NCI-H2196 (cell line): ENCODE data around the gene SRSF4.
A peak's percentile ranks its signal among the peaks of the same experiment; 100 is the strongest.
"Not testable (repeated sequence)": the region's sequence is repeated elsewhere in the genome, so short reads cannot be mapped to it uniquely, and the experiment has no call there.

Experiments
- DNase-seq: peaks from one replicate; lab custom pipeline; 2025; ENCODE audit not compliant: unreplicated experiment; lab: John Stamatoyannopoulos, UW

Gene SRSF4

DNA sequence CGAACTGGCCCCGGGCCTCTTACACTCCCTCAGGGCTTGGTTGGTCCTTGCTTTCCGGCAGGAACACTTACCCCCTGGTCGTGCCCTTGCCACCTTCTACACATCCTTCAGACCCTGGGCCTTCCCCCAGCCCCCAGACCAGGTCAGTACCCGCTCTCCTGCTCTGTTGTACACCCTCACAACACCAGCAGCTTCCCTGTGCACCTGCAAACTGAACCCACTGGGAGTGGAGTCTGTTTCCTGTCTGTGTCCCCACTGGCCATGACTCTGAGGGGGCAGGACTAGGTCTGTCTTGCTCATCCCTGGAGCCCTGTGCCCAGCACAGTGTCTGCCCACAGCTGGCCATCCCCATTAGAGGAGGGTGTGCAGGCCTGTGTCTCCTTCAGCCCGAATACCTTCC, 55.9 kb downstream of the SRSF4 start:
- DNase-seq: no peak

DNA sequence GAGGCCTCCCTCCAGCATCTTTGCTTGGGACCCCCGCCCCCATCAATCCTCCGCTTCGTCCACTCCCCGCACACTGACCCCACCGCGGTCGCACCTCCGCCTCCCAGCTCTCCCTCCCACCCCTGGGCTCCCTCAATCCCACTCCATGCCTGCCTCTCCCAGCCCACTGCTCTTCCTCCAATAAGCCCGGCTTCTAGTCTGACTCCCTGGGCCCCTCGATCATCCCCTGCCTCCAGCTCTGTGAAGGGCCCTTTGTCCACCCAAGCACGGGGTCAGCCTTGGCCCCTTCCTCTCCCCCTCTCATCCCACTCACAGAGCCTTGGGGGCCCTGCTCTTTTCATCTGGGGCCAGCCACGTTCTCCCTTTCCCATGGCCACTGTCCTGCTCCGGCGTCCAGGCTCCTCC, 56.5 kb downstream of the SRSF4 start:
- DNase-seq: no peak

DNA sequence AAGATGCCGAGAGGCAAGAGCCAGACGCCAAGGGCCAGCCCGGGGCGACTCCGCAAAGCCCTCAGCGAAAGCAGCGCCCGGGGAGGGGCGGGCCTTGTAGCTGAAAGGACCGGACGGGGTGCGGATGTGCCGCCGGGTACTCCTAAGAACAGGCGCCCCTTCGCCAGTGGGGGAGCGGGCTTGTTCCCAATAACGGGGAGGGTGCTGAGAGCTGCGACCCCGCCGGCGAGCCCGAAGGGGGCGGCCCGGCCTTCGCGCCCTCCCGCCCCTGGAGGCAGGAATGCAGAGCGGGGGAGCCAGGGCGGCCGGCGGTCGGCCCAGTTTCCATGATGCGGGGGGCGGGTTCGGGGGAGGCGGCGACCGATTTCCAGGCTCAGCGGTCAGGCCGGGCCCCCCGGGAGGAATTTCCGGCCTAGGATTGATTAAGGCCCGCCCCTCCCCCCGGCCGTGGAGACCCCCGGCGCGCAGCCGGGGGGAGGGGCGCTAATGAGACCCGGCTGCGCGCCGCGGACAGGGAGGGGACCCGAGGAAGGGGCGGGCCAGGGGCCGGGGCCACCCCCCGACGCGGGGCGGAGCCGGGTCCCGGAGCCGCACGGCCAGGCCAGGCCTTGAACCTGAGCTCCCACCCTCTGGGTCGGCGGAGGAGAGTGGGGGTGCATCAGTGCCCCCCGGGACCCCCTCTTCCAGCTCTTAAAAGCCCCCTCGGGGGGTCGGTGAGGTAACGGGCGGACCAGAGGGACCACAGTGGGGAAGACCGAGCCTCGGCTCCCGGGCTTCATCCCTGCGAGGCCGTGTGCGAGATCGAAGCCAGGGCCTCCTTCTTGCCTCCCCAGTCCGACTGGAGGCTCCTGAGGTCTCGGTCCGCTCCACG, 57.1 kb downstream of the SRSF4 start:
- DNase-seq: peak; percentile 55

DNA sequence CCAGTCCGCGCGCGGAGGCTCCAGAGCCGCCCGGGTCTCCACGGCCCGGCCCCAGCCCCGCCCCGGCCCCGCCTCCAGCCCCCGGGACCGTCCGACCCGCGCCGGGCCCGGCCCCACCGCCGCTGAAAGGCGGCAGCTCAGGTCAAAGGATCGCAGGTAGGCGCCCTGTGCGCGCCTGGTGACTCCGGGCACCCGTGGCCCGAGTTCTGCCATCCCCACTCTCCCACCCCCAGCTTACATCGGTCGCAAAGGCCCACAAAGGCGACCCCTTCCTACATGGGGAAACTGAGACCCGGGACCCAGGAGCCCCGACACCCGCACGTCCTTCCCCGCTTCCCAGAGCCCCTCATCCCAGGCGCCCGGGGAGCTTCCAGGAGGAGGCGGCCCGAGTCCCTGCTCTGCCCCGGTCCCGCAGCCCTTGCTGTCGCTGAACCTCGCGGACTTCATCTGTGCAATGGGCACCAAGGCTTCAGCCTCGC, 57.8 kb downstream of the SRSF4 start, which contains the start of gene TMEM200B:
Gene TMEM200B, minus strand, starts transcription at position 17 of the 479 bp plus-strand sequence. CDS start 2,075 bp downstream, outside the sequence.
- DNase-seq: no peak

DNA sequence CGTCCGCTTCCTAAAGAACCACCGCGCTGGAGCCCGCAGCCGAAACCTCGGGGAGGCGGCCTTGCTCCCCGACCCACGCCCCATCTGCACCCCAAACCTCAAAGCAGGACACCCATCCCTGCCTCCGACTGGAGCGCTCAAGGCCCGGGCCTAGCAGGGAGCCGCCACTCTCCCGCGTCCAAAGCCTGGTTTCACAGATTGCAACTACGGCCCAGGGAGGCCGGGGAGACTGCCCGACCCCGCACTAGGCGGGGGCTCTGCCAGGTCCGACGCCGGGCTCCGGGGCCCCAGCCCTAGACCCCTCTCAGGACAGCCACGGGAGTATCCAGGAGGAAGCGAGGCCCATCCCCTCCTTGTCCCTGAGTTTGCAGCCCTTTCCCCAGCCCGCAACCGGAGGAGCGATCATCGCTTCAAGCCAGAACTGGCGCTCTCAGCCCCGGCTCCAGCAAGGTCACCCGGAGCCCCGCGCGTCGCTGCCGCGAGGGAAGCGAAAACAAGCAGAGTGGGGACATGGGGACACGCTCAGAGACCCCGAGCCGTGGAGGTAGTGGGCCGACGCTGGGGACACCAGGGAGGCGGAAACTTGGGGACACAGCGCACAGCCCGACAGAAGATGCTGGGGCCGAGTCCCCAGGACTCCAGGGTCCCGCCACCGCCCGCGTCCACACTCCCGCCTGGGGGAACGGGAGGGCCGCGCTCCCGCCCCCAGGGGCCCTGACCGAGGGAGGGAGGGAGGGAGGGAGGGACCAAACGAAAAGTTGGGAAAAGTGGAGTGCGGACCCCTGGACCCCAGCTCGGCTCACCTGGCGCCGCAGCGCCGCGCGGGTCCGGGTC, 58.4 kb downstream of the SRSF4 start:
- no peak for DNase-seq

DNA sequence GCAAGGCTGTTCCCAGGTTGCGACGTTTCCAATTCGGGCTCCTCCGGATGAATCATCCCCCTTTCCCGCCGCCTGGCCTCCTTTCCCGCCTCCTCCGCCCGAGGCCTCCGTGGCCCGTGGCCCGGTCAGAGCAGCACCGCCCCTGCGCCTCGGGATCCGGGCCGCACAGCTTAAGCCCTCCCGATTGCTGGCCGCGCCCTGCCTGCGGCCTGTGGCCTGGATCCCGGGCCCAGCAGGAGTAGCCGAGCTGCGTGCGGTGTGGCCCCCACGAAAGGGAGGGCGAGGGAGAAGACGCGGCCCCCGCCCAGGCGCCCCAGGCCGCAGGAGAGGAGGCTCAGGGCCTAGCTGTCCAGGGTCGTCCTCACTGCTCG, 59.0 kb downstream of the SRSF4 start:
- no peak for DNase-seq

DNA sequence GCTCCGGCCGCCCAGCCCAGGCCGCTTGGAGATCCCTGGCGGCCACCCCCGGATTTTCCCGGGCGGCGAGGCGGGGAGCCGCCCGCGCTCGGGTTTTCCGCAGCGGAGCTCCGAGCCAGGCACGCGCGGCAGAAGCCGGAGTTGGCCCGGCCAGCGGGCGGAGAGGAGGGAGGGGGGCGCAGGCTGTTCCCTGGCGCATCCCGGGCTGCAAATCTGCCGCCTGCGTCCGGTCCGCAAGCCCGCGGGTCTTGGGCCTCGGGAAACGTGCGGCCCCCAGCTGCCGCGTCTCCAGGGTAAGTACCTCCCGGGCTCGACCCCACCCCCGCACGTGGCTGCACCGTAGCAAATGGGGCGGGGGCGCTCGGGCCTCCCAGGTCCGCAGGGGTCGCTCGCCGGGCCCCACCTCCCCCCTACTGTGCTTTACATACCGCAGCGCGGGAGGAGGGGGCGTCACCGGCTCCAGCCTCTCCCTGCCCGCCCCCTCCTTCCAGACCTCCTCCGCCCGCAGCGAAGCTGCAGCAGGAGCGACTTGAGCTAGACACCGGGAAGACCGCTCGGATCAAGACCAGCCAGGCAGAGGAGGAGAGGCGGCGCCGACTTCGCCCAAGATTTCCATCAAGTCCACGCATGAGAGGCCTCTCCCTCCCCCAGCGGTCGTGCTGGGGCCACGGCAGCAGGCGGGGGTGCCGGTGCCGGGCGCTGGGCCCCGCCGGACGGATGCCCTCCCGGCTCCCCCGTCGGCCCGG, 59.6 kb downstream of the SRSF4 start:
- no peak for DNase-seq

DNA sequence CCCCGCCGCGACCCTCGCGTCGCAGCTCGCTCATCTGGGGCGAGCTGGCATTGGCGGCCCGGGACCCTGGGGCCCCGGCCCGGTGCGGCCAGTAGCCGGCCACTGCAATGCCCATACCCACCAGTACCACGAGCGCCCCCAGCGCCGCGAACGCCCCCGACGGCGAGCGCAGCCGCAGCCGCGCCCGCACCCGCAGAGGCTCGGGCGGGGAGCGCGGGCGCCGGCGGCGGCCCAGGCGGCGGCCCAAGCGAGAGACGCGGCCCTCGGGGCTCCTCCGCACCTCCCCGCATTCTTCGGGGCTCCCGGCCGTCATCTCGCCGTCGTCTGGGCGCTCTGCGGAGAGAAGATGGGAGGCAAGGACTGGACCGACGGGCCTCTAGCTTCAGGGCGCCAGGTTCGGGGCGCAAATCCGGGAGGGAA, 60.2 kb downstream of the SRSF4 start:
- DNase-seq: no peak

DNA sequence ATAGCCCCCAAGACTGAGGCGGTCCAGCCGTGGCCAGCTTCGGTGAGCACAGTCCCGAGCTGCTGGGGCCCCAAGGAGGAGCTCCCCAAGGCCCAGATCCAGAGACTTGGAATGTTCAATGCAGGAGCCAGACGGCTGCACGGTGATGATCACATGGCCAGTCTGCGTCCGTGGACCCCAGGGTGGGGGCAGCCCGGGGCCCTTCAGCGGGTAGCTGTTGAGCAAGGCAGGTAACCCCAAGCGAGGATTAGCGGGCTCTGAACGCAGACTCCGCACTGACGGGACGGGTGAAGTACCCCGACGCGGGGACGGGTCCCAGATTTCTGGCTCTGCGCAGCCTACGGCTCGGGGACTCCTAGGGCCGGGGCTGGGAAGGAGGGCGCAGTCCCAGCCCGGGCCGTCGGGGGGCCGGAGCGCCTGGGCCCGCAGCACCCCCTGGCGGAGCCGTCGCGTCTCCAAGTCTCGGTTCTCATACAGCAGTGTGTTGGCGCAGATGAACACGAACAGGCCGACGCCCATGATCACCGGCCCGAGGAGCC, 60.7 kb downstream of the SRSF4 start:
- DNase-seq: peak; percentile 20

DNA sequence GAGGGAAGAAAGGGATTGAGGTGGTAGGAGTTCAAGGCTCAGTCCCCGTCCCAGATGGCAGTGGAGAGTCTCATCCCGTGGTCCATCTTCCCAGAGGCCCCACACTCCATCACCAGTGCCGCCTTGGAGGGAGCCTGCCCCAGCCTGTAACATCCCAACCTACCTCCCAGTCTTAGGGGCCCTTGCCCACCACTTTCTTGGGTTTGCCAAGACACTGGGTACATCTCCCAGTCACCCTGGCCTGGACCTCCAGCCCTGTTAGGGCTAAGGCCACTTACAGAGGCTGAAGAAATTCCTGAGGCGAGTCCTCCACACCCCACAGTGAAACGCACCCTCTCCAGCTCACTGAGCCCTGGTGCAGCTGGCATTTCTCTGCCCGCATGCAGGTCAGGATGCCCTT, 61.3 kb downstream of the SRSF4 start:
- DNase-seq: no peak

DNA sequence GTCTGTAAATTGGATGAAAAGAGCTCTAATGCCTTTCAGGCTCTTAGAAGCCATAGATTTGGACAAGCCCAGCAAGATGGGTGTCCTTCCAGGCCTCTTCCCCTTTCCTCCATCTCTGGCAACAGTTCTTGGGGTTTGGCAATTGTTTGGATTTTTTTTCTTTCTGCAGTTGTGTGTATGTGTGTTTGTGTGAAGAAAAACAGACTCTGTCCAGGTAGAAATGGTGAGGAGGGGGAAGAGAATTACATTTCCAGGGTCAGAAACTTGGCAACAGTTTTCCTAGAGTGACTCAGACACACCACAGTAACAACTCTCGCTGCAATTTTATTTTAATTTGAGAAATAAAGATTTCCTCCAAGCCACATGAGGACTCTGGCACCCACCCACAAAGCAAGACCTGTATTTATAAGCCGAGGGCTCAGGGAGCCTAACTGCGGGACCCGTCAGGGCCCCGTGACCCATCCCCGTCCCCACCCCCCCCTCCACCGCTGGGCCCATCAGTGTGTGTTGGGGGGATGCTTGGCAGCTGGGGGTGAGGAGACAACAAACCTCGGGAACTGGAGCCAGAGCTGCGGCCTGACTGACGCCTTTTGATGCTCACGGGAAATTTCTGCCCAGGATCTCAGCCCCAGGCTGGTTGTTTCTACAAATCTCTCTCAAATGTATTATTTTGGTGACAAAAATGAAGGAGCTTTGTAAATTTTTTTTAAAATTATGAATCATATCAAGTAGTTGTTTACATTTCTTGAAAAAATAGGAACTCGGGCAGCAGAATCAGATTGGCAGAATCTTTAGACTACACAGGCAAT, 62.4 kb downstream of the SRSF4 start:
- DNase-seq: no peak

DNA sequence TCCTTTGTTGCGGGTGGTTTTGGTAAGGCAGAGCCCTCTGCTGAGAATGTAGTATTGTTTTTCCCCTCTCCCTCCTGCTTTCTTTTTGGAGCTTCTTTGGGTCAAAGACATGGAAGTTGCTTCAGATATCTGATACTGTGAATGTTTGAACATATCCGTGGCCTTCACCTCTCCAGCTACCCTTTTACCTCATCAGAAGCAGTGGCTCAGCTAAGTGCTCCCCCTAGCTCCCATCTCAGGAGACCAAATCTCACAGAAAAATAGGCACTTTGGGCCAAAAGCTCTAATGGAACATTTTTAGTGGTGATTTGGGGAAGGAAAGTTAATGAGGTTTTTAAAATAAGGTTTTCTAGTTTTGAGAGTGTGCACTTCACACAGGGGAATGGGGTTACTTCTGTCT, 64.3 kb downstream of the SRSF4 start:
- DNase-seq: no peak

DNA sequence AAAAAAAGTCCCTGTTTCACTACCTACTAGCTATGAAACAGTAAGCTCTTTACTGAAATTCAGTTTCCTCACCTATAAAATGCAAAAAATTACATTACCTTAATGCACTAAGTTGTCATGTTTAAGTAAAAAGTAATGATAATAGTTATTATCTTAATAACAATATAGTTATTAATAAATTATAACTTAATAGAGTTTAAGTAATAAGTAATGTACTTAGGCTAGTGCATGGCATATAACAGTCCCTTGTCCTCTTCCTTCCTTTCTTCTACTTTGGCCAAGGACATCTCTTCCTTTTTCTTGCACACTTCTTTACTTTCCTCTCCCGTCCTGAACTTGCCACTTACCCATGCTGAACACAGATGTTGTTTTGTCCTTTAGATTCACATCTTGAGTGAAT, 67.0 kb downstream of the SRSF4 start:
- no peak for DNase-seq

DNA sequence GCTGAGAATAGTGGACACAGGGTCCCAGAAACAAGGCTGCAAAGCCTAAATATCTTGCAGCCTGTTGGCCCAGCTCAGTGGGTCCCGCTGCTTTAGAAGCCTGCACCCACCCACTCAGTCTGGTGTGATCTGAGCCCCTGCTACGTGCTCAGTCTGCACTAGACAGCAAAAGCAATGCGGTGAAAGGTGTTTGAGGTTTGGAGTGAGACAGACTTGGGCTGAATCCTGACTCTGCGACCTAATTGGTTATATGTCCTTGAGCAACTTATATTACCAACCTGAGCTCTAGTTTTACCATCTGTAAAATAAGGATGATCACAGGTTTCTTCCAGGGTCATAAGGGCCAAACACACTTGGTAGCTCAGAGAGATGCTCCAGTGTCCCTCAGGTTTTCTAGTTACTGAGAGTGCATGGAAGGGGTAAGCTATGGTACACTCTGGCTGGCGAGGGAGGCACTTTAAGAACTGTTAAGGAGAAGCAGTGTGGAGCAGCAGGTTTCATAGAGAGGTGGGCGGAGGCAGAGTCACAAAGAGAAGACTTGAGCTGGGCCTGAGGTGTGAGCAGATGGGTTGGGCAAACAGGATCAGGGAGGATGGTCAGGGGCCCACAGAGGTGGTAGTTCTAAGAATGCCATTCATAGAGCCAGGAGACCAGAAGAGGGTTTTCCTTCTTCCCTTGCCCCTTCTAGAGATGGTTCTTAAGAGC, 68.1 kb downstream of the SRSF4 start:
- DNase-seq: no peak

DNA sequence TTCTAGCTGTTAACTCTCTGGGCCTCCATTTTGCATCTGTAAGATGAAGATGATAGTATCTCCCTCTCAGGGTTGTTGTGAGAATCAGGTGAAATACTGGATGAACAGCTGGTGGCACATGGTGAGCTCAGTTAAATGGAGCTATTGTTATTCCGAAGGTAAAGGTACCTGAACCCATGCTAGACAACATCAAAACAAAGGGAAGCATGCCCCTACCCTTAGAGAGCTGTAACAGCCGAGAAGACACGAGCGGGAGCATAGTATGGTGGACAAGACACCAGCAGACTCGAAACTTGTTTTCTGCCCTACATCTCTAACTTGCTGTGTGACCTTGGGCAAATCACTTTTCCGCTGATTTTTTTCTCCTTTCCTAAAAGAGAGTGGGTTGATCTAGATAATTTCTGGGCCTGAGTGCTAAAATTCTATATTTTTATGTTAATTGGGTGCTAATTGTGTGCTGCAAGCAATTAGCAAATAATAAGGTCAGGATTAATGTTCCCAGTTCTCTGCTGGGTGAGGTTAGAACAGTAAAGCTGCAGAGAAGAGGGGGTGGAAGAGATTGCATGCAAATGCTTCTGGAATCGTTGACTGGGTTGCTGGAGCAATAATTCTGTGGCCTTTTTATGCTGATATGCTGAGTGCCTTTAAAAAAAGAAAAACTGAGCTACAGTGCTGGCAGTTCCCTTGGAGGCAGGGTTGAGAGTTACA, 68.8 kb downstream of the SRSF4 start:
- DNase-seq: no peak

DNA sequence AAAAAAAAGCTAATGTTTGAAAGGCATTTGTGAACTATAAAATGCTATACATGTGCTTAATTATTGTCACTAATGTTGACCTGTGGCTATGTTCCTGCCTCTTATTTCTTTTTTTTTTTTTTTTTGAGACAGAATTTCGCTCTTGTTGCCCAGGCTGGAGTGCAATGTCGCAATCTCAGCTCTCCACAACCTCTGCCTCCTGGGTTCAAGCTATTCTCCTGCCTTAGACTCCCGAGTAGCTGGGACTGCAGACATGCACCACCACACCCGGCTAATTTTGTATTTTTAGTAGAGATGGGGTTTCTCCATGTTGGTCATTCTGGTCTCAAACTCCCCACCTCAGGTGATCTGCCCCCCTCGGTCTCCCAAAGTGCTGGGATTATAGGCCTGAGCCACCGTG, 73.7 kb downstream of the SRSF4 start:
- not testable (repeated sequence) for DNase-seq

DNA sequence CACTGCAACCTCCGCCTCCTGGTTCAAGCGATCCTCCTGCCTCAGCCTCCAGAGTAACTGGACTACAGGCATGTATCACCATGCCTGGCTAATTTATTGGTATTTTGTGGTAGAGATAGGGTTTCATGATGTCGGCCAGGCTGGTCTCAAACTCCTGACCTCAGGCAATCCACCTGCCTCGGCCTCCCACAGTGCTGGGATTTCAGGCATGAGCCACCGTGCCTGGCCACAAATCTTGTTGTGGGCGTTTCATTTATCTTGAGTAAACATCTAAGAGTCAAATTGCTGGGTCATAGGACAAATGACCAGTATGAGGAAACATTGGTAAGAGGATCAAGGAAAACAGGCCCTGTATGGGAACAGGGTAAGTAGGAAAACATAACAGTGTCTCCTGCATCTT, 75.9 kb downstream of the SRSF4 start:
- peak; percentile 31 for DNase-seq

DNA sequence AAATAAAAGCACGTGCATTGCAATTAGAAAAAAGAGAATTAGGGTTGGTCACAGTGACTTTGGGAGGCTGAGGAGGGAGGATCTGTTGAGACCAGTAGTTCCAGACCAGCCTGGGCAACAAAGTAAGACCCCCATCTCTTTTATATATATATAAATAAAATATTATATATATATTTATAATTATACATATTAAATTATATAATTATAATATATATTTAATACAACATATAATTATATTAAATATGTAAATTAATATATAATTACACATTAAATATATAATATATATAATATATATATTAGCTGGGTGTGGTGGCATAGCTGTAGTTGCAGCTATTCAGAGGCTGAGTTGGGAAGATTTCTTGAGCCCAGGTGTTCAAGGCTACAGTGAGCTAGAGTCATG, 81.2 kb downstream of the SRSF4 start:
- no peak for DNase-seq

DNA sequence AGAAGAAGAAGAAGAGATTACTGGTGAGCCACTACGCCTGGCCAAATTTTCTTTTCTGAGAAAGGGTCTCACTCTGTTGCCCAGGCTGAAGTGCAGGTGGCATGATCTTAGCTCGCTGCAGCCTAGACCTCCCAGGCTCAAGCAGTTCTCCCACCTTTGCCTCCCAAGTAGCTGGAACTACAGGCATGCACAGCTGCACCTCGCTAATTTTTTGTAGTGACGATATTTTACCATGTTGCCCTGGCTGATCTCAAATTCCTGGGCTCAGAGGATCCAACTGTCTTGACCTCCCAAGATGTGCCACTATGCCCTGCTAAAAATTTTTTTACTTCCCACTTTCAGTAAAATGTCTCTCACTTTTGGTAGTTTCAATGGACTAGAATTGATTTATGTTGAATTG, 82.4 kb downstream of the SRSF4 start:
- no peak for DNase-seq
